ENCODE results near the gene CHAD. TPM values are rescaled to one million over a fixed set of nuclear protein-coding genes. Genes with fewer than 3 reads are reported as not detected.

CHAD gene
- total and polyA plus RNA-seq, 2 of the 13 experiments (the other 11 are each of a cell fraction or from before 2014, with no cell fraction given) = 1.4 TPM; not detected in 1

GRCh38 chr17:50482110-50482509 is 13.4 kb upstream of the CHAD start:
- Histone ChIP-seq H3K27ac (ENCODE audit: extremely low read length, insufficient read depth, low read length) (no peak overlapping the region), H3K9me3 (ENCODE audit: low read length) (no peaks in the 10 kb centered on the region), H3K4me3 (replicated peaks in 1 of 3; ENCODE audit: insufficient read depth in 1 of 3, low read depth in 2 of 3, low read length in 3 of 3) (no peak overlapping the region), H3K36me3 (replicated peaks in 1 of 2; ENCODE audit: control insufficient read depth in 1 of 2, insufficient read depth in 2 of 2, low read length in 2 of 2) (peaks cover 9 to 19% of the 10 kb centered on the region in 2 experiments; a peak in 4 of 5 replicates), H4K20me1 (ENCODE audit: insufficient read depth, low read length) (peaks cover 4% of the 10 kb centered on the region; the same call in 1 of the 2 replicates), H3K9ac (ENCODE audit: insufficient read depth, low read depth, low read length) (no peak overlapping the region), H3K4me2 (ENCODE audit: low read depth, low read length) (no peak overlapping the region), H3K79me2 (ENCODE audit: insufficient read depth, low read length) (peaks cover 3% of the 10 kb centered on the region), H2AFZ (ENCODE audit: low read length) (no peak overlapping the region), H3K27me3 (ENCODE audit: control insufficient read depth in 1 of 2, insufficient read depth in 2 of 2, low read length in 2 of 2) (no peaks in the 10 kb centered on the region), H3K4me1 (ENCODE audit: insufficient read depth, low read length) (peaks cover 32% of the 10 kb centered on the region)
- ChIA-PET POLR2A (interaction anchor here (0.5 kb wide), 1 partner anchor 222 kb away, joined by 3 read pairs; no protein-coding TSS in a partner anchor), CTCF (ENCODE audit: low intra/inter-chr PET ratio, low total read pairs) (interaction anchor here (1.3 to 2.8 kb wide), 5 partner anchors 19 to 146 kb away, joined by 4 to 16 read pairs (median 7); partner anchors contain the start of gene LRRC59)
- no TSS peak for BruUV-seq (replicated peaks)
- in situ Hi-C loops (cut with HindIII; ENCODE audit: extremely low pct_ligation_motif_present, low pct_unique_long_range_greater_than_20kb) (loop anchor here (5.0 kb wide), 2 partner anchors 145 to 215 kb away; no protein-coding TSS in a partner anchor), intact Hi-C loops (cut with micrococcal nuclease; ENCODE audit: unreplicated experiment) (loop anchor here (1.0 kb wide), 5 partner anchors 19 to 211 kb away; partner anchors contain the start of gene SPATA20)
- DNase-seq (ENCODE audit: low spot score) = no peak
- no peak for ATAC-seq
- 86% methylated on average over 20 of the region's 23 CpGs for WGBS (ENCODE audit: low lambda C conversion rate)
- FAIRE-seq = no peak
- TF ChIP-seq PRDM4 (CRISPR knock-in tag; IDR thresholded peaks at IDR 0.05; ENCODE audit: borderline replicate concordance) (no peak), SIN3A (IDR thresholded peaks at IDR 0.05; ENCODE audit: borderline replicate concordance, low read depth, low read length) (no peak), POLR2AphosphoS2 (IDR thresholded peaks at IDR 0.05; ENCODE audit: low read depth, low read length) (no peak), CEBPB (IDR thresholded peaks at IDR 0.05; ENCODE audit: borderline replicate concordance, low read depth, low read length) (no peak), CSRNP2 (CRISPR knock-in tag; conservative IDR thresholded peaks at IDR 0.05; ENCODE audit: low read depth) (no peak), TFDP1 (CRISPR knock-in tag; IDR thresholded peaks at IDR 0.05; ENCODE audit: borderline replicate concordance) (no peak), NR0B2 (CRISPR knock-in tag; IDR thresholded peaks at IDR 0.05) (no peak), SAFB2 (CRISPR knock-in tag; IDR thresholded peaks at IDR 0.05; ENCODE audit: borderline replicate concordance, low read depth) (no peak), NRL (CRISPR knock-in tag; IDR thresholded peaks at IDR 0.05; ENCODE audit: borderline replicate concordance) (peak; percentile 79; the same call in 1 of the 2 replicates), GTF2F1 (IDR thresholded peaks at IDR 0.05; ENCODE audit: low read length) (no peak), TSC22D2 (CRISPR knock-in tag; IDR thresholded peaks at IDR 0.05; ENCODE audit: borderline replicate concordance) (no peak), LBX2 (CRISPR knock-in tag; IDR thresholded peaks at IDR 0.05; ENCODE audit: borderline replicate concordance) (peak; percentile 57; the same call in 1 of the 2 replicates), DR1 (CRISPR knock-in tag; IDR thresholded peaks at IDR 0.05) (no peak), EEA1 (CRISPR knock-in tag; IDR thresholded peaks at IDR 0.05; ENCODE audit: borderline replicate concordance) (0 out of 2 replicates have a peak, but pooled peaks have one; percentile 36), ZNF432 (CRISPR knock-in tag; IDR thresholded peaks at IDR 0.05; ENCODE audit: borderline replicate concordance) (no peak), ZNF335 (CRISPR knock-in tag; IDR thresholded peaks at IDR 0.05) (no peak), ZNF772 (CRISPR knock-in tag; IDR thresholded peaks at IDR 0.05) (peak; percentile 62; the same call in 1 of the 2 replicates), PHF8 (CRISPR knock-in tag; IDR thresholded peaks at IDR 0.05) (no peak)
